ENCODE measurements around the gene FOXL2NB. TPM values are rescaled to one million over a fixed set of nuclear protein-coding genes. Genes with fewer than 3 reads are reported as not detected.

The FOXL2NB gene
- polyA plus RNA-seq, 2 donors = 0.04 to 0.06 TPM

DNA sequence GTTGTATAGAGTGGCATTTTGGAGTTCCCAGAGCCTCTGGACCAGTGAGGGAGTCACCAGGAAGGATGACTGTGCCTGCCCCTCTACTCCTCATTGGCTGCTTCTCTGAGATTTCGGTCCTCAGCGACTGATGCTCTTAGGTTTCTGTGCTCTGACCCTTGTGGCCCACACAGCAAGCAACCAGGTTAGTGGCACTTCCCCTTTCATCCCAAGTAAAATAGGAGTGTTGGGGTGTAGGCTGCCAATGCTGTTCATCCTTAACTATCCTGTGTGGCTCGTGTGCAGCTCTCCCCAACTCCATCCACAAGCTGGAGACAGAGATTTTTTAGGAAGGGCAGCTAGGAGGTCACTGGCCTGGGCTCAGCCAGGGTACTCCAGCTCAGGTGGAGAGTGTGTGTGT, 37.8 kb downstream of the FOXL2NB start:
- 45 to 76% methylated on average over 3 of the region's 3 CpGs for WGBS, 2 donors
- H3K36me3 ChIP-seq (ENCODE audit: control insufficient read depth in 2 of 2, insufficient read depth in 2 of 2, low read length in 1 of 2) = no peaks in the 10 kb centered on the region
- H3K27ac ChIP-seq (ENCODE audit: low read depth in 2 of 2, low read length in 1 of 2) = no peak overlapping the region
- no peak overlapping the region for H3K4me3 ChIP-seq (ENCODE audit: low read depth in 1 of 2, low read length in 2 of 2)
- H3K4me1 ChIP-seq (ENCODE audit: control insufficient read depth in 2 of 2, insufficient read depth in 2 of 2, low read length in 1 of 2) = no peaks in the 10 kb centered on the region
- no peaks in the 10 kb centered on the region for H3K9me3 ChIP-seq (ENCODE audit: control insufficient read depth in 2 of 2, insufficient read depth in 1 of 2, low read depth in 1 of 2, low read length in 1 of 2)
- H3K27me3 ChIP-seq (ENCODE audit: control insufficient read depth in 1 of 2, insufficient read depth in 2 of 2, low read length in 2 of 2) = no peaks in the 10 kb centered on the region

DNA sequence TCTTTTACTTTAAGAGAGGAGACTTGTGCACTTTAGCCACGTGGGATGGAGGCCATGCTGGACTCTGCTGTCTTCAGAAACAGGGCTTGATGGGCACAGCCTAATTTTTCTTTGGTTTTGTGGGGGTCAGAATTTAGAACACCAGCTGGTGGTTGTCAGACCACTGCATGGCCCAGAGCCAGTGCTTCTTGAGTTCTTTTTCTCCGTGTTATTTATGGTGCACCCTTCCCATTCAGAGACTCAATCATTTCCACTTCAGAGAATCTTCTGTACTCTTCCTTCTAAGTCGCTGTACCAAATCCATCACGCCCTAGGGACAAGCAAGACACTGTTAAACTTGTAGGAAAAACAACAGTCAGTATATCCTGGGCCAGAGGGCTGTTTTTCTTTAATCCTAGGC, 38.9 kb downstream of the FOXL2NB start:
- no peaks in the 10 kb centered on the region for H3K36me3 ChIP-seq (ENCODE audit: control insufficient read depth in 2 of 2, insufficient read depth in 2 of 2, low read length in 1 of 2)
- H3K4me3 ChIP-seq (ENCODE audit: low read depth in 1 of 2, low read length in 2 of 2) = no peak overlapping the region
- WGBS, 2 donors = 50 to 54% methylated on average over 4 of the region's 4 CpGs
- no peak overlapping the region for H3K27ac ChIP-seq (ENCODE audit: low read depth in 2 of 2, low read length in 1 of 2)
- no peaks in the 10 kb centered on the region for H3K9me3 ChIP-seq (ENCODE audit: control insufficient read depth in 2 of 2, insufficient read depth in 1 of 2, low read depth in 1 of 2, low read length in 1 of 2)
- H3K4me1 ChIP-seq (ENCODE audit: control insufficient read depth in 2 of 2, insufficient read depth in 2 of 2, low read length in 1 of 2) = no peaks in the 10 kb centered on the region
- H3K27me3 ChIP-seq (ENCODE audit: control insufficient read depth in 1 of 2, insufficient read depth in 2 of 2, low read length in 2 of 2) = no peaks in the 10 kb centered on the region

DNA sequence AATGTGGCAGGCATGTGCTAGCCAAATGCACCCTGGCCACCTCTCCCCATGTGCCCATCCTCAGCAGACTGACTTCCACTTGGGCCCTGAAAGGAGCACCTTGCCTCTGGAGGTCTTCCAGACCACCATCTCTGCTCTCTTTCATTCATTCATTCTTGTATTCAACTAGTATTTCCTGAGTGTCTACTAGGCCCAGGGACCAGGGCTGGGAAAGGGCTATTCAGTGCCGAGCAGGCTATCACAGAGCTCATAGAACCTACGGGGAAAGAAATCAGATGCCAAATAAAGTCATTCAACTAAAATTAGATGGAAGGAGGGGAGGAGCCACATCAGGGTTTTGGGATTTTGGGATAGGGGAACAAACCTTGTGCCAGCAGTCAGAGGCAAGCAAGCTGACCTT, 40.2 kb downstream of the FOXL2NB start:
- Histone ChIP-seq H3K27me3 (ENCODE audit: control insufficient read depth in 1 of 2, insufficient read depth in 2 of 2, low read length in 2 of 2) (no peaks in the 10 kb centered on the region), H3K9me3 (ENCODE audit: control insufficient read depth in 2 of 2, insufficient read depth in 1 of 2, low read depth in 1 of 2, low read length in 1 of 2) (no peaks in the 10 kb centered on the region), H3K4me3 (ENCODE audit: low read depth in 1 of 2, low read length in 2 of 2) (no peak overlapping the region), H3K36me3 (ENCODE audit: control insufficient read depth in 2 of 2, insufficient read depth in 2 of 2, low read length in 1 of 2) (no peaks in the 10 kb centered on the region), H3K27ac (ENCODE audit: low read depth in 2 of 2, low read length in 1 of 2) (no peak overlapping the region), H3K4me1 (ENCODE audit: control insufficient read depth in 2 of 2, insufficient read depth in 2 of 2, low read length in 1 of 2) (no peaks in the 10 kb centered on the region)
- 83 to 93% methylated on average over 2 of the region's 2 CpGs for WGBS, 2 donors

DNA sequence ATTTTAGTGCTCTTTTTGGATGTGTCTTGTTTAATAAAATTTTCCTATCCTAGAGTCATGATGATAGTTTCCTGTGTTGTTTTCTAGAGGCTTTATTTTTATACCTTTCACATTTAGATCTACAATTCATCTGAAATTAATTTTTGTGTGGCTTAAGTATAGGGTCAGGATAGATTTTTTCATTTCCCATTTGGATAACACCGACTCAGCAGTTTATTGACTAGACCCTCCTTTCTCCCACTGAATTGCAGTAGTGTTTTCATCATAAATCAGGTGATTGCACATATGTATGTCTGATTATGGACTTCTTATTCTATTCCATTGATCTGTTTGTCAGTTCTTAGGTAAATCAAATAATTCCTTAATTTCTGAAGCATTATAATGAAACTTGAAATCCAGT, 48.7 kb downstream of the FOXL2NB start:
- Histone ChIP-seq H3K4me1 (ENCODE audit: control insufficient read depth in 2 of 2, insufficient read depth in 2 of 2, low read length in 1 of 2) (no peaks in the 10 kb centered on the region), H3K4me3 (ENCODE audit: low read depth in 1 of 2, low read length in 2 of 2) (no peak overlapping the region), H3K9me3 (ENCODE audit: control insufficient read depth in 2 of 2, insufficient read depth in 1 of 2, low read depth in 1 of 2, low read length in 1 of 2) (no peaks in the 10 kb centered on the region), H3K27ac (ENCODE audit: low read depth in 2 of 2, low read length in 1 of 2) (no peak overlapping the region), H3K27me3 (ENCODE audit: control insufficient read depth in 1 of 2, insufficient read depth in 2 of 2, low read length in 2 of 2) (no peaks in the 10 kb centered on the region), H3K36me3 (ENCODE audit: control insufficient read depth in 2 of 2, insufficient read depth in 2 of 2, low read length in 1 of 2) (no peaks in the 10 kb centered on the region)
- 78 to 93% methylated on average over 1 of the region's 1 CpG for WGBS, 2 donors

Other genes with a start within 250 kb of the FOXL2NB start
- 10 to 100 TPM in 1 of 2 donors, 1 to 10 TPM in 1; 7.5 to 10.6 TPM for gene PIK3CB, start 112.3 kb upstream of the FOXL2NB start, polyA plus RNA-seq
- under 1 TPM in 1 of 2 donors, not detected in 1; 0.04 TPM for gene FOXL2, start 80 bp upstream of the FOXL2NB start, polyA plus RNA-seq
- gene PRR23A, start 59.1 kb downstream of the FOXL2NB start, polyA plus RNA-seq = not detected
- gene PRR23B, start 73.7 kb downstream of the FOXL2NB start, polyA plus RNA-seq = not detected
- gene PRR23C, start 97.7 kb downstream of the FOXL2NB start, polyA plus RNA-seq = not detected